ENCODE results near the gene TBCEL.

- TF ChIP-seq CTCF (IDR thresholded peaks at IDR 0.05; ENCODE audit: insufficient read depth, low read length) = no peak
- TF ChIP-seq POLR2AphosphoS5 (IDR thresholded peaks at IDR 0.05; ENCODE audit: low read depth) = no peak
- TF ChIP-seq GABPA (IDR thresholded peaks at IDR 0.05; ENCODE audit: low read depth) = no peak
- no peak for TF ChIP-seq REST (IDR thresholded peaks at IDR 0.05; ENCODE audit: insufficient replicate concordance, low read depth)
- no peak for TF ChIP-seq SPI1 (IDR thresholded peaks at IDR 0.05; ENCODE audit: borderline replicate concordance, low read depth)
Observed at GRCh38 chr11:121067453-121067852, 43.6 kb downstream of the TBCEL start.
